ENCODE data around the gene ATP1A1.

Gene ATP1A1

DNA sequence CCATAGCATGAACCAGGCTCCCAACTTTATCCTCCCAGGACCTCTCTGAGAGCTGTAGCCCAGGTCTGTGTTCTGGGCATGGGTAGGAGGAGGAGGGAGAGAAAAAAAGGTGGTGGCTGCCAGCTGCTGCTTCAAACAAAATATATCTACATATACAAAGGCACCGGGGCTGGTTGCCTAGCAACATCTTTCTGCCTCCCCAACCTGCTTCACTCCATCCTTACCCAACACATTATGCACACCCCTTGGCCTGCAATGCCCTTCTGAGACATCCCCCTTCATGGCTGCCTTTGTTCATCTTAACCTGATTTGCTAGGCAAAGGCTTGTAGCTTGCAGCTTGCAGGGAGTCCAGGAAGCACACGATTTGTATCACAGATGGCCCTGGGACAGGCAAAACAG lies 27.2 kb upstream of the ATP1A1 start:
- DNase-seq, result peak; percentile 62

DNA sequence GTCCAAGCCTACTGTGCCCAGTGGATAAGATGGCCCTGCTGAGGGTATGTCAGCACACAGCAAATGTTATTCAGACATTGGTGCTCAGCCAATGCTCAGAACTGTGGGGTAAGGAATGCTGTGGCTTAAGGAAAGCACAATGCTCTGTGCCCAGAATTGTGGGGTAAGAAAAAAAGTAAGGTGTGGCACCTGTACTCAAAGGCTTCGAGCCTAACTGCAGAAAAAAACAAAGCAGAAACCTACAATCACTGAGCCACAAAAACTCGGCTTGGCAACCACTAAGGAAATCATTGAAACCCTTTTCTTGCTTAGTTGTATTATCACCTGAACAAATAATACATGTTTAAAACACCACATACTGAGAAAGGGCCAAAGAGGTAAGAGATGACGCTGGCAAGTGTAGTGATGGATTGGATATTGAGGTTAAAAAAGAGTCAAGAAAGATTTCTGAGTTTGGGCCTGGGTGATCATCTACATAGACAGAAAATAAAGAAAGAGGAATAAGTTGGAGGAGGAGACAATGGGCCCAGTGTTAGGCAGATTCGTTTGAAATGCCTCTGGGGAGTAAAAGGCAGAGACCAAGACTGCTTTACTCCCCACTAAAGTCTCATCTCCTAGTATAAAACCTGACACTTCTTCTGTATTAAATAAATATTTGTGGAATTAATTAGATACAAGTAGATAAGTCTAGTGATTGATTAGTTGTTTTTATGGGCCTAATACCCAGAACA lies 25.9 kb upstream of the ATP1A1 start:
- DNase-seq, result no peak

DNA sequence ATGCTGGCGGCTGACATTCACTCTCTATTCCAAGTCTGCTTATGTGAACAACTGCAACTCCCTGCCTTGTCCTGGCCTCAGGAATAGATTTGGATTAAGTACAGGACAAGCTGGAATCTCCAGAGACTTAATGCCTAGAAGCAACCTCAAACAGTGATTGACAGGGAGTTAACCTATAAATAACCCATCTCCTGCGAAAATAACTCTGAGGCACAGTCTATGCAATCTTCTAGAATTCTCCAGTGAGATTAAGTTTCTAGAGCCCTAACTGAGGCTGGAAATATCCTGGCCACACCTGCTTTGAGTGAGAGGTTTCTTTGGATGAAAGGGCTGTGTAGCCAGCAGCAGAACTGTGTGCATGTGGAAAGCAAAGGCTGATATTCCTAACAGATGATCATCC lies 25.3 kb upstream of the ATP1A1 start:
- no peak for DNase-seq

DNA sequence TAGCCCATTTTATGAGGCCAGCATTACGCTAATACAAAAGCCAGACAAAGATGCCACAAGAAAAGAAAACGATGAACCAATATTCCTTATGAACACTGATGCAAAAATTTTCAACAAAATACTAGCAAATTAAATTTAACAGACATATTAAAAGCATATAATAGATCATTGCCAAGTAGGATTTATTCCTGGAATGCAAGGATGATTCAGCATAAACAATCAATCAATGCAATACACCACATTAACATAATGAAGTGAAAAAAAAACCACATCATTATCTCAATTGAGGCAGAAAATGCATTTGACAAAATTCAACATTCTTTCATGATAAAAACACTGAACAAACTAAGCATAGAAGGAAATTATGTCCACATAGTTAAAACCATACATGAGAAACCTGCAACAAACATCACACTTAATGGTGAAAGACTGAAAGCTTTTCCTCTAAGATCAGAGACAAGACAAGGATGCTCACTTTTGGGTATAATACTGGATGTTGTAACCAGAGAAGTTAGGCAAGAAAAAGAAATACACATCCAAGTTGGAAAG lies 22.9 kb upstream of the ATP1A1 start:
- no peak for DNase-seq

DNA sequence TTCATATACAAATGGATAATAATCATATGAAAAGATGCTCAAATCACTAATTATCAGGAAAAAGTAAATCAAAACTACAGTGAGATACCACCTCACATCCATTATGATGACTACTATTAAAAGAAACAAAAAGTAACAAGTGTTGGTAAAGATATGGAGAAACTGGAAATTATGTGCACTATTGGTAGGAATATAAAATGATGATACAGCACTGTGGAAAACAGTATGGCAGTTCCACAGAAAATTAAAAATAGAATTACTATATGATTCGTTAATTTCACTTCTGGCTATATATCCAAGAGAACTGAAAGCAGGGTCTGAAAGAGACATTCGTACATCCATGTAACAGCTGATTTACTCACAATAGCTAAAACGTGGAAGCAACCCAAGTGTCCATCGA lies 21.1 kb upstream of the ATP1A1 start:
- no peak for DNase-seq

DNA sequence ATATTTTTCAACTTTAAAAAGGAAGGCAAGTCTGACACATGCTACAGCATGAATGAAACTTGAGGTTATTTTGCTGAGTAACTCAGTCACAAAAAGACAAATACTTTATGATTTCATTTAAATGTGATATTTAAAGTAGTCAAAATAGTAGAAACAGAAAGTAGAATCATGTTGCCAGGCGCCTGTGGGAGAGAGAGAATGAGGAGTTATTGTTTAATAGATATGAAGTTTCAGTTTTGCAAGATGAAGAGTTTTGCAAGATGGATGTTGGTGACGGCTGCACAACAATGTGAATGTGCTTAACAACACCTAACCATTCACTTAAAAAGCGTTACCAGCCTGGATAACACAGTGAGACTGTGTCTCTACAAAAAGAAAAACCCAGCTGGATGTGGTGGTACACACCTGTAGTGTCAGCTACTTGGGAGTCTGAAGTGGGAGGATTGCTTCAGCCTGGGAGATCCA lies 20.7 kb upstream of the ATP1A1 start:
- no peak for DNase-seq

DNA sequence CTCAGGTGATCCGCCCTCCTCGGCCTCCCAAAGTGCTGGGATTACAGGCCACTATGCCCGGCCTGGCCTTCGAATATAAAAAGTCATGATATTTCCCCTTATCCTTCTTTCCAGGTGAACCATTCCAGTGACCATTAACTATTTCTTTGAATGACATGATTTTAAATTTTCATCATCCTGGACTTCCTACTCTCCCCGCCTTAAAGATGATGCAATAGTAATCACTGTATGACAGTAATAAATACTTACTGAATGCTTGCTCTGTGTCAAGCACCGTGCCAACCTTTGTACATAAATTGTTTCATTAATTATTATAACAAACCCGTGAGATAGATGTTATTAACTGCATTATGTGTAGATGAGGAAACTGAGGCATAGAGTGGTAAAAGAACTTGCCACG lies 19.9 kb upstream of the ATP1A1 start:
- DNase-seq, result no peak

DNA sequence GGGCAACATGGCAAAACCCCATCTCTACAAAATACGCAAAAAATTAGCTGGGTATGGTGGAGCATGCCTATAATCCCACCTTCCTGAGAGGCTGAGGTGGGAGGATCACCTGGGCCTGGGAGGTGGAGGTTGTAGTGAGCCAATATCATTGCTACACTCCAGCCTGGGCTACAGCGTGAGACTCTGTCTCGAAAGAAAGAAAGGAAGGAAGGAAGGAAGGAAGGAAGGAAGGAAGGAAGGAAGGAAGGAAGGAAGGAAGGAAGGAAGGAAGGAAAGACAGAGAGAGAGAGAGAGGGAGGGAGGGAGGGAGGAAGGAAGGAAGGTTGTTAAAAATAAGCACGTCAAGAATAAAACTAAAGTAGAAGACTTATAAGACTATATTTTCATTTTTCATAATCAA lies 17.0 kb upstream of the ATP1A1 start:
- DNase-seq, result no peak

DNA sequence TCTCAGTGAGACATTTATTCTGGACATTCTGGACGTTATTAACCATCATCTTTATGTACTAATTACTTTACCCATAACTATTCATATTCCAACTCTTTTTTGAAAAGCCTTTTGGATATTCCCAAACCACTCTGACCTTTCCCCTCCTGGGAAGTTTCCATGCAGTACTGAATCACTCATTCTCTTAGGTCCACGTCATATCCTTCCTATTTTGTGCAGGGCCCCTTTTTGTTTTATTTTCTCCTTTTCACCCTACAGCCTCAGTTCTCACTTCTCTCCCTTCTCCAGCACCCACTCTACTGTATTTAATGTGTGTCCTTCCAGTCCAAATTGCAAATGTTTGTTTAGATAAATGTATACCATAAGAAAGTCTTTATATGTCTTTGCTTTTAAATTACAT lies 16.4 kb upstream of the ATP1A1 start:
- DNase-seq, result no peak

DNA sequence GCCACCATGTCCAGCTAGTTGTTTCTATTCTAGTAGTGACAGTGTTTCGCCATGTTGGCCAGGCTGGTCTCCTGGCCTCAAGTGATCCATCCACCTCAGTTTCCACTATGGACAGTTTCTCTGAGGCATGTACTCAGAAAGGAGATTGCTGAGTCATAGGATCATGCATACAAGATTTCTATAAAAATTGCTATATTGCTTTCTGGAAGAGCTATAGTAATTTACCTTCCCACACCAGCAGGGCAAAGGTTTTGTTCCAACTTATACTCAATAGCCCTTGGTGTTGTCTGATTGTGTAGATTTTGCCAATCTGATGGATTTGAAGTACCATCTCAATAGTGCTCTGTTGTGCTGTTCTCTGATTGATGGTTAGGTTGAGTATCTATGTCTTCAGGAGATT lies 15.6 kb upstream of the ATP1A1 start:
- no peak for DNase-seq

DNA sequence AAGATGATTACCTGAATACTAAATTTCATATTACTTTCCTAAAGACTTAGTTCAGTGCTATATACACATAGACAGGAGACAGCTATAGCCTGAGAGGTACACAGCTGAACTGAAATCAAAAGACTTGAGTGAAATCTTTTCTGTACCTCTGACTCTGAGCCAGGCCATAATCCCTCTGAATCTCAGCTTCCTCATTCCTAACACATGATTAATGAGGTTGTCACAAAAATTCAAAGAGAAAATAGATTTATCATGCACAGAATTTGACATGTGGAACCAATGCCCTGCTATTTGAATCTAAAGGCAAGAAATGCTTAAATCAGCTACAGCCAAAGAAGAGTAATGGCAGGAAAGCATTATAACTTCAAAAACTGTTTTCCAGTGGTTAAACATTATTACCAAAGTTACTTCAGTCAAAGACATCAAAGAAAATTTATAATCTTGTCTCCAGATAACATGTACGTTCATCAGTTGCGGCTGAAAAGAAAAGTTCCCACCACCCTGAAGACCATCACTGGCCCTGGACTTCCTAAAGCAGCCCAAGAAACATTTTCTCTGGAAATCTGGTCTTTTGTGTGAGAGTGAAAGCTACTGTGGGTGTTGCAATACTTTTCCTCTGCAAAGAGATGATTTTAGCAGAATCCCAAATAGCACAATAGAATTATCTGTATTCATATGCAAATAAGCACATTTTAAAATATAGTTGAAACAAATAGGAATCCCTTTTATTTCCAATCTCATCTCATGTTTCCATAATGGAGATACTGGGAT lies 13.8 kb upstream of the ATP1A1 start:
- no peak for DNase-seq

DNA sequence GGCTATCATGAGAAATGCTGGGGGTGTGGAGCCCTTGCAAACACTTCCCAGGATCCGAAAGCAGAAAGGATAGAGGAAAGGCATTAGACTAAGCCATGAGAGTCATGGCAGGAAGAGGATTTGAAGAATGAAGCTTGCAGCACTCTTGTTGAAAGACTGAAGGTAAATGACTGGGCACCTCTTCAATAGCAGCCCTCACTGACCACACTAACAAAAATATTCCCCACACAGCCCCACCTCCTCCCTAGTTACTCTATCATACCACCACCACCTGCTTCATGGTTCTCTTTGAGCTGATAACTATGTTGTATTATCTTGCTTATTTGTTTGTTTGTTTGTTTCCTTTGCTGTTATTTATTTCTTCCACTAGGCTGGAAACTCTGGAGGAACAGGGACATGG lies 13.2 kb upstream of the ATP1A1 start:
- no peak for DNase-seq

DNA sequence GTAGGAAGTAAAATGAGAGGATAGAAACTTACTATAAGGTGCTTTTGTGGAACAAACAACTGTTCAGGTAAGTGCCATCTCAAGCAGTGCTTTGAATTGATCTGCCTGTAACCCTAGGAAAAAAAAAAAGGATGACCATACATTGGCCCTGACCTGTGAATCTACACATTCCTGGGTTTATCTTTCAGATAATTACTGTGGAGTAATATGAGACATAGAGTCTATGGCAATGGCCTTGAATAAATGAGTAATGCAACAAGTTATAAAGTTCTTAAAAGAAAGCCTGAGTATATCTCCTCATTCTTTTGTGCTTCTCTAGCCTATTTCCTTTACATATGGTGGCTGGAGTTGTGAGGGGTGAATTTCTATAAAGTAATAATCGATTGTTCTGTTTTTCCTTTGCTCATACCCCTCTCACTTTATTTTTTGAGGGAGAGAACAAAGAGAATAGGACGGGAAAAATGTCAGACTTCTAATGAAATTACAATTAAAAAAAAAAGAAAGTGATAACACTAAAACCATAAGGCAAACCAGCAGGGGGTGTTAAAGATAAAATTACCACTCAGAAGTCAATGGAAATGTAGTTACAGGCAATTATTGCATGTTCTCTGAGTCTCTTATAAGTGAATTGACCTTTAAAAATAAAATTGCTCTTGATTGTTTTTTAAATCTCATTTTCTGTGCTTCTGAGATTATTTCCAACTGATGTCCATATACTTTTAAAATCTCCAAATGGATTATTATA lies 12.4 kb upstream of the ATP1A1 start:
- no peak for DNase-seq

DNA sequence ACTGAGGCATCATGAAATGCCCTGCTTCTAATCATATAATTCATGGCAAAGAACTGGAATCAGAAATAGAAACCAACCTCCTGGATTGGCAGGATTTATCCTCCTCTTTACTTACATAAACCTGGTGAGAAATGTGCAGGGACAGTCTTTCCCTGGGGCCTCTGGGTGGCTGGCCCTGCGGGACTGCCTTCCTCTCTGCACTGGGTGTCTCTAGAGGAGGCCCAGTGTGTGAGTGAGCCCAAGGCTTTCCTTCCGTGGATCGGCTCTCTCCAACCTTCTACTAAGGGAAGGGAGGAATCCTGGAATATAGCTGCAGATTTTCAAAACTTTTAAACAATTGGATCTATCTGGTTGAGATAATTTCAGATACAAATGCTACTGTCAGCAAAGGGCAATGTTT lies 11.4 kb upstream of the ATP1A1 start:
- DNase-seq, result no peak

DNA sequence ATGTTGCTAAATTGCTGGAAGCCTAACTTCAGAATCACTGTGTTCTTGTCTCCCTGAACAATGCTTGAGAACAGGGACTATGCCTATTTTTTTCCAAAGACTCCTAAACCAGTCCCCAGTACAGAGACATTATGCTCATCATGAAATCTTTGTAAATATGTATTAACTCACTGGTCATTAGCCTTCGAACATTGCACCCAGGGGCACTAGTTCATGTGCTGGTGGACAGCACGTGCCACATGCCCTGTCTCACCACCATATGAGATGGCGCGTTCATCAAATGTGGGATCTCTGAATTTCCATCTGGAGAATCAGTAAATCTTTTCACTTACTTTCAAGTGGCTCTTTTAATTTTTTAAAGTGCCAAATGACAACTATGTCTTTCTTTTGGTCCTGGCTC lies 11.0 kb upstream of the ATP1A1 start:
- DNase-seq, result no peak

DNA sequence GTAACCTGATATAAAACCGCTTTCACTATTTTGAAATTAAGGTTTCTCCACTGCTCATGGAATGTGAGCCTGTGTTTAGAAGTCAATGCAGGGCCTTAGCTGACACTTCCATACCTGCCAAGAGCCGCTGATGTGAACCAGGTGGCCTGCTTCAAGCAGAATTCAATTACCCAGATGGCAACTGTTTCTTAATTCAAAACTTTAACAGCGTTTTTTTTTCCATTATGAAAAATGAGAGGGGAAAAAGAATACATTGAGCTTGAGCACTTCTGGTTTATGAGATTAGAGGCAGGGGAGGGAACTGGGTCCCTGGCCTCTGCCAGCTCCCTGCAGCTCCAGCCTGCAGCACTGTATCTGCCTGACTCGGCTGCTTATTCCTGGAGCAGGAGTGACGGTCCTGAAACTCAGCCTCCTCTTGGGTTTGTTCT lies 7.7 kb upstream of the ATP1A1 start:
- DNase-seq, result no peak

DNA sequence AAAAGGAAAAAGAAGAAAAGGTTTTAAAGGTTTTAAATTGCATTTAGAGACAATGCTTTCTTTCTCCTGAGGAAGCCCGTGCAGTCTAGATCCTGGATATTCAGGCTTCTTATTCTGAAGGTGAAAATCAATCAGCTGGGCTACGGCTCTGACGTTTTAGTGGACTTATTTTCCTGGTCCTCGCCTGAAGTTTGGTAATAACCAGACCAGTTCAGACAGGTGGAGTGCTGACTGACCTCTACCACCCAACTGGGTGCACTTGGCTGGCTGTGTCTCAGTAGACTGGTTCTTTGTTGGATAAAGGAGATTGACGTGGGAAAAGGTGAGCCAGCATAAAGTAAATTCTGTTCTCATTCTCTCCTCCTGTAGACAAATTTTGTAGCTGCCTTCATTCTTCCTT lies 7.2 kb upstream of the ATP1A1 start:
- DNase-seq, result no peak

DNA sequence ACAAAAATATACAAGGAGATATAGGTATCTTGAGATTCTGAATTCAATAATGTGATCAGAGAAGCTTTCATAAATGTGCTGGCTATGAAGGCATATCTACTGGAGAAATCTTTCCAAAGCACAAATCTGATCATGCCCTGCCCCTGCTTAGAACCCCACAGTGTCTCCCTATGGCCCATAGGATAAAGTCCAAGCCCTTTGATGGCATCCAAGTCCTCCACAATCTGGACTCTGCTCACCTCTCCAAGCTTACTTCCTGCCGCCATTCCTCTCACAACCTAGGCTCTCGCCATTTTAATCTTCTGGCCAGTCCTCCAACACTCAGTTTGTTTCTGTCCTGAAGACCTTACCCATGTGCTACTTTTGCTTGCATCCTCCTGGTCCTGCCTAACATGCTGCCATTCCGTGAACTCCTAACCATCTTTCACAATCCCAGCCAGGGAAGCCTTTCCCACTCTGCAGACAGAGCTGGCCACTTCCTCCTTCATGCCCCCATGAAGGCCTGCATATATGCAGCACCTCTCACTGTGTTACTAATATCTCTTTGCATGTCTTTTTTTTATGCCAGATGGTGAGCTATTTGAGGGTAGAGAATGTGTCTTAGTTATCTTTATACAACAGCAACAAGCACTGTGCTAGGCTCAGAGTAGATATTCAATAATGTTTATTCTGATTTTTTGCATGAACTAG lies 5.6 kb upstream of the ATP1A1 start:
- no peak for DNase-seq

DNA sequence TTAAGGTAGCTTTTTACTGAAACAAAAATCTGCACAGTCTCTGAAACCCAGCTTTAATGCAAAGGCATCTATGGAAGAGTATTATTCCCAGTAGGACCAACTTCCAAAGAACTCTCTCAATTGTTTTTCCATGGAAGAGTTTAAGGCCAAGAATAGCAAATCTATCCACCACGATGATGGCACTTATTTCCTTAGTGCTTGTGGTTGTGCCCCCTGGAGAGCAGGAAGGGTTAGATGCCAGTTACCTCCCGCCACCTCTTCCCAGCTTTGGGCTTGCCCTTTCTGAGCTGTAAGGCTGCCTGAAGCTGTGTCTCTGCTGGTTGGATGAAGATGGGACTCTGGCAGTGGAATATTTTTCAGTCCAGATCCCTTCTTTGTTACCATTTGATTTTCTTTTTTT lies 4.8 kb upstream of the ATP1A1 start:
- DNase-seq, result no peak

DNA sequence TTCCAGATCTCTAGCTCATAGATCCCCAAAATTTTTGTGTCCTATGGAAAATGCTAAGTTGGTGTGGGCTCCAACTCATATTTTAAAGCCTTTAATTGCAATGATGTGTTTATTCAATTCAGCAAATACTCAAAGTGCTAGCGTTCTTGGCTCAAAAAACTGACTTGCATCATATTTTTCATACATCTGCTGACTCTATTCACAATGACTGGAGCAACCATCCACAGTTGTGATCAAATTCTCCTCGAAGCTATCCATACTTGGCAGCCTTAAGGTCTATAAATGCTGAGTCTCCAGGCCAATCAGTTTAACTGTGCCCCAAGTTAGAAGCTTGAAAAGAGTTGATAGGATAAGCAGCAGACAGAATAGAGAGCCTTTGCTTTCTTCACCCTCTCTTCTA lies 2.9 kb upstream of the ATP1A1 start:
- no peak for DNase-seq

DNA sequence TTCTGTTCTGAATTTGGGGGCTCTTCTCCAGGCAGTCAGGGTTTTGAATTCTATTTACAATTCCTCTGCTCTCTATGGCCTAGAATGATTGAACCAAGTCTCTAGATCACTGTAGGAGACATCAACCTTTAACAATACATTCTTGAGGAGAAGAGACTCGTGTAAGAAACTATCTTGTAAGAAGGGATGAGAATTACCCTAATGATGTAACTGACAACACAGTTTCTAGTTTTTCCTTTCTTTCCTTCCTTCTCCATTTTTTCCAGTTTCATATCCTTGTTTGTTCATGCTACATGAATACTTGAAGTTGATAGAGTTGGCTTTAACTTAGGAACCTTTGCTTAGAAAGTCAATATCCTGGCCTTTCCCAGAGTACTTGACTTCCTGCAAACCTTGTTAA lies 1.3 kb upstream of the ATP1A1 start:
- no peak for DNase-seq

DNA sequence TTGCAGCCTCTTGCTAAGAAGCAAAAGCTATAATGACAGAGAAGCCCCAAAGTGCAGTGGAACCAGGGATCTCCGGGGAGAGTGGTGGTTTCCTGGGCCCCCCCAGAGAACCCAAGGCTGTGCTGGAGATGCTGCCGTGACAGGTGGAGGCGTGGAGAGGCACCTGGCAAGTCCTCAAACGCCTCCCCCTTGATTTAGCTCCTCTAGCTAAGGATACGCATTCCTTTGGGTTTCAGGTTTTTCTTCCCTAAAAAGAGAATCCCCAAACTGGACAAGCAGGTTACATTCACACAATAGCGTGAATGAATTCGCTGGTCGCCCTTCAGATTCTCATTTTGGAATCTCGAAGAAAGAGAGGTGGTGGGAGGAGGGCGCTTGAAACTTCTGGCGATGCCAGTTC lies 853 bp upstream of the ATP1A1 start:
- DNase-seq, result no peak
